Retinal pigment epithelial cell (primary cell): ENCODE data around the gene RTP1.

Experiments
- DNase-seq: peaks from one replicate; pipeline ENCODE4 v3.0.0-alpha.2; 2010; ENCODE audit warnings: low read depth
- H3K4me3 ChIP-seq: 2 replicates; pipeline ENCODE4 v1.5.1; 2011; ENCODE audit warnings: mild to moderate bottlenecking, low read length, control low read depth, moderate library complexity
- TF ChIP-seq, protein P1 (sequence below): conservative IDR thresholded peaks from 2 replicates; pipeline ENCODE4 v1.5.1; 2011; ENCODE audit warnings: low read depth, low read length, control low read depth, inconsistent platforms

The RTP1 gene

DNA sequence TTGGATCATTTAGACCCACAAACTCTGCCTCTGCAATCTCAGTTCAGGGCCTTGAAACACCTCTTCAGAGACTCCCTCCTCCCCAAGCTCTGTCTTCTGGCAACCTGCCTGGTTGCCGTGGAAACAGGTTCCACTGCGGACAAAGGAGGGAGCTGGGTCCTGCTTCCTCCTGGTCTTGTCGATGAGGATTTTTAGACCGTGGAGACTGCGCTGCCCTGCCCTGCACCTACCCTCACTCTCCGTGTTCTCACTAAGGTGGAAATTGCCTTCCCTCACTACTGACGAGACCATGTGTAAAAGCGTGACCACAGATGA is at the start of gene RTP1:
TSS of gene RTP1 (plus strand) at position 152 of the 315 bp plus-strand sequence. CDS start at position 182, 30 bp downstream.
- no peak for DNase-seq
- TF ChIP-seq, protein P1, sequence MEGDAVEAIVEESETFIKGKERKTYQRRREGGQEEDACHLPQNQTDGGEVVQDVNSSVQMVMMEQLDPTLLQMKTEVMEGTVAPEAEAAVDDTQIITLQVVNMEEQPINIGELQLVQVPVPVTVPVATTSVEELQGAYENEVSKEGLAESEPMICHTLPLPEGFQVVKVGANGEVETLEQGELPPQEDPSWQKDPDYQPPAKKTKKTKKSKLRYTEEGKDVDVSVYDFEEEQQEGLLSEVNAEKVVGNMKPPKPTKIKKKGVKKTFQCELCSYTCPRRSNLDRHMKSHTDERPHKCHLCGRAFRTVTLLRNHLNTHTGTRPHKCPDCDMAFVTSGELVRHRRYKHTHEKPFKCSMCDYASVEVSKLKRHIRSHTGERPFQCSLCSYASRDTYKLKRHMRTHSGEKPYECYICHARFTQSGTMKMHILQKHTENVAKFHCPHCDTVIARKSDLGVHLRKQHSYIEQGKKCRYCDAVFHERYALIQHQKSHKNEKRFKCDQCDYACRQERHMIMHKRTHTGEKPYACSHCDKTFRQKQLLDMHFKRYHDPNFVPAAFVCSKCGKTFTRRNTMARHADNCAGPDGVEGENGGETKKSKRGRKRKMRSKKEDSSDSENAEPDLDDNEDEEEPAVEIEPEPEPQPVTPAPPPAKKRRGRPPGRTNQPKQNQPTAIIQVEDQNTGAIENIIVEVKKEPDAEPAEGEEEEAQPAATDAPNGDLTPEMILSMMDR, result no peak
- H3K4me3 ChIP-seq, result no peak within 1 kb of the TSS

- no peak overlapping the region for H3K4me3 ChIP-seq
- TF ChIP-seq, protein P1, result no peak
- no peak for DNase-seq
Observed at GRCh38 chr3:187150186-187150585, 47.1 kb upstream of the RTP1 start.

- DNase-seq, result no peak
- TF ChIP-seq, protein P1, result peak; percentile 14
- H3K4me3 ChIP-seq, result no peak overlapping the region
Observed at GRCh38 chr3:187150599-187150998, 46.7 kb upstream of the RTP1 start.

GRCh38 chr3:187161556-187161955 is 35.7 kb upstream of the RTP1 start:
- no peak for DNase-seq
- TF ChIP-seq, protein P1, result peak; percentile 17
- no peak overlapping the region for H3K4me3 ChIP-seq

DNA sequence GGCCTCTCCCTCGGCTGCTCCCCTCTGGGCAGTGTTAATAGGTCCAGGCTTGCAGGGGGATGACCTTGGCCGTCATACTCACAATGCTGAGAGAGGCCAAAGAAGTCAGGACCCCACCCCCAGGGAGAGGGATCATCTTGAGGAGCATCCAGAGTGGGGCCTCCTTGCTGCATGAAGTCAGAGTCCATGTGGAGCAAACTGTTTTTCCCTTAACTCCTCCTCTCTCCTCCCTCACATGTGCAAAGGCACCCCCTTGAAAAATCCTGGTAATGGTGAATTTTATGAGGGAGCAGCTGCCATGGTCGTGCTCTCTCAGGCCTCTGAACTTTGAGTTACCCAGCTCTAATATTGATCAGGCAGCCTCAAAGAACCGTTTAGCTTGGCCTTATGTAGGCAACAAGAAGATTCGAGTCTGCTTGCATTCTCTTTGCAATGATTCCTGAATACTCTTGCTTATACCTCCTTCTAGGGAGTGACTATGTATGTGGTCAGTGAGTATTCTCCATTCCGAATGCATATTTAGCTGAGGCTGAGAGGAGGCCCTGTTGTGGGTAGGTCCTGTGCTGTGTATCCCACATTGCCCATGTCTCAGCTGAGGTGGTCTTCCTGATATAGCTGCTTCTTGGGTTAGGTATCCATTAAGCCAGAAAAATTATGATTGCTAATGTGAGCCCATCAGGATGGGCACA is 34.9 kb upstream of the RTP1 start:
- no peak for DNase-seq
- TF ChIP-seq, protein P1, result no peak
- H3K4me3 ChIP-seq, result no peak overlapping the region

GRCh38 chr3:187165144-187165543 is 32.1 kb upstream of the RTP1 start:
- TF ChIP-seq, protein P1, result peak; percentile 60
- no peak for DNase-seq

DNA sequence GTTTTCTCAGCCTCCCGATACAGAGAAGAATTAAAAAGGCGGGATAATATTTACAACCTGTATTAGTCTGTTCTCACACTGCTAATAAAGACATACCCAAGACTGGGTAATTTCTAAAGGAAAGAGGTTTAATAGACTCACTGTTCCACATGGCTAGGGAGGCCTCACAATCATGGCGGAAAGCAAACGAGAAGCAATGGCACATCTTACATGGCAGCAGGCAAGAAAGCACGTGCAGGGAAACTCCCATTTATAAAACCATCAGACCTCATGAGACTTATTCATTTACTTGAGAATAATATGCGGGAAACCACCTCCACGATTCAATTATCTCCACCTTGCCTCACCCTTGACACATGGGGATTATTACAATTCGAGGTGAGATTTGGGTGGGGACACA is 30.5 kb upstream of the RTP1 start:
- DNase-seq, result no peak
- TF ChIP-seq, protein P1, result no peak
- no peak overlapping the region for H3K4me3 ChIP-seq

More at GRCh38 chr3:187165144-187165543, 32.1 kb upstream of the RTP1 start:
- no peak overlapping the region for H3K4me3 ChIP-seq
